ENCODE measurements around the gene IL17RC.

- TF ChIP-seq, protein P1, sequence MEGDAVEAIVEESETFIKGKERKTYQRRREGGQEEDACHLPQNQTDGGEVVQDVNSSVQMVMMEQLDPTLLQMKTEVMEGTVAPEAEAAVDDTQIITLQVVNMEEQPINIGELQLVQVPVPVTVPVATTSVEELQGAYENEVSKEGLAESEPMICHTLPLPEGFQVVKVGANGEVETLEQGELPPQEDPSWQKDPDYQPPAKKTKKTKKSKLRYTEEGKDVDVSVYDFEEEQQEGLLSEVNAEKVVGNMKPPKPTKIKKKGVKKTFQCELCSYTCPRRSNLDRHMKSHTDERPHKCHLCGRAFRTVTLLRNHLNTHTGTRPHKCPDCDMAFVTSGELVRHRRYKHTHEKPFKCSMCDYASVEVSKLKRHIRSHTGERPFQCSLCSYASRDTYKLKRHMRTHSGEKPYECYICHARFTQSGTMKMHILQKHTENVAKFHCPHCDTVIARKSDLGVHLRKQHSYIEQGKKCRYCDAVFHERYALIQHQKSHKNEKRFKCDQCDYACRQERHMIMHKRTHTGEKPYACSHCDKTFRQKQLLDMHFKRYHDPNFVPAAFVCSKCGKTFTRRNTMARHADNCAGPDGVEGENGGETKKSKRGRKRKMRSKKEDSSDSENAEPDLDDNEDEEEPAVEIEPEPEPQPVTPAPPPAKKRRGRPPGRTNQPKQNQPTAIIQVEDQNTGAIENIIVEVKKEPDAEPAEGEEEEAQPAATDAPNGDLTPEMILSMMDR (IDR thresholded peaks at IDR 0.05): no peak
- no peak for TF ChIP-seq EZH2 (IDR thresholded peaks at IDR 0.05)
Measured at GRCh38 chr3:9944271-9944670, 27.4 kb downstream of the IL17RC start.
